ENCODE results near the gene ZC3H8. TPM values are rescaled to one million over a fixed set of nuclear protein-coding genes. Genes with fewer than 3 reads are reported as not detected.

ZC3H8 gene
- total and polyA plus RNA-seq, 4 experiments from 2014 or later = 8.4 to 18.9 (median 17.6) TPM

GRCh38 chr2:112275887-112276773, 21.3 kb upstream of the ZC3H8 start:
- H3K4me3 ChIP-seq (ENCODE audit: low read length in 2 of 2) = peak overlapping the region; percentile 90 to 97
- peak overlapping the region; percentile 97 to 100 (median 99) for H3K27ac Mint-ChIP-seq
- H3K4me1 Mint-ChIP-seq = peaks cover 16 to 54% (median 25%) of the 10 kb centered on the region in 4 donors
- peaks cover 28% of the 10 kb centered on the region for H3K4me1 ChIP-seq (ENCODE audit: insufficient read depth, low read length)
- peak overlapping the region; percentile 91 to 97 (median 94) for H3K4me3 Mint-ChIP-seq
- H3K36me3 Mint-ChIP-seq = peaks cover 0 to 10% of the 10 kb centered on the region in 2 donors
- CTCF ChIA-PET (ENCODE audit: partially characterized antibody) = no interaction called here
- H3K27me3 Mint-ChIP-seq = no peaks in the 10 kb centered on the region
- H3K27ac ChIP-seq (ENCODE audit: low read depth, low read length) = peak overlapping the region; percentile 100
- H3K9me3 Mint-ChIP-seq = no peaks in the 10 kb centered on the region
- peak; percentile 77 to 91 (median 82) for DNase-seq
- H3K27me3 ChIP-seq (ENCODE audit: insufficient read depth, low read length) = no peaks in the 10 kb centered on the region
- POLR2A ChIA-PET (ENCODE audit: partially characterized antibody) = interaction anchor here (2.0 kb wide), 1 partner anchor 22 kb away, joined by 9 read pairs; the partner anchor contains the start of gene ZC3H8
- intact Hi-C loops (cut with micrococcal nuclease) = loop anchor here (1.0 to 5.0 kb wide), 5 partner anchors 17 to 394 kb away; partner anchors contain the start of genes ANAPC1 and TMEM87B
- H3K36me3 ChIP-seq (ENCODE audit: insufficient read depth, low read length) = no peaks in the 10 kb centered on the region
- no peaks in the 10 kb centered on the region for H3K9me3 ChIP-seq (ENCODE audit: control insufficient read depth in 1 of 2, low read length in 2 of 2)

DNA sequence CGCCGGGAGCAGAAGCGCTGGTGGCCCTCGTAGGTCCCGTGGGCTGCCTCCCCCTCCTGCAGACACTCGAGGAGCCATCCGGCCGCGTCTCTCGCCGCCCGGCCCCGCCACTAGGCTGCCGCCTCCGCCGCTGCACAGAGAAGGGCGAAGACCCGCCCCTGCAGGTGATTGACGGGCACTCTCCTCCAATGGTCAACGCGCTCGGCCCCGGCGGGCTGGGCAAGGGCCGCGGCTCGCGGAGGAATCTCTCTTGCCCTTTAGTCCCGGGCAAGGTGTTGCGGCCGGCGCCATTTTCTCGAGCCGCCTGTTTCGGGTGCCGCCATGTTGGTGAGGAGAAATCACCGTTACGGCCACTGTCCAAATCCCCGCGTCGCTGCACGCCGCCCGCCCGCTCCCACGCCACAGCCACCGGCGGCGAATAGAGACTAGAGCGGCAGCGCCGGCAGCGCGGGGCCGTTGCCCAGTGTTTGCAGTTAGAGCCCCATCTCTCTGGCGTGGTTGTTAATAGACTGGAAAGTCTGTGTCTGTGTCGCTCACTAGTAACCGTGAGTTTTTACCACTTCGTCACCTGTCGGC, 20.6 kb upstream of the ZC3H8 start, which contains the start of gene ZC3H6:
Gene ZC3H6 (plus strand): TSS at position 287 of the 576 bp plus-strand sequence. CDS start 398 bp downstream, outside the sequence.
- H3K4me1 Mint-ChIP-seq = peaks cover 11 to 46% (median 19%) of the 10 kb centered on the region in 4 donors
- no peaks in the 10 kb centered on the region for H3K9me3 Mint-ChIP-seq
- H3K9me3 ChIP-seq (ENCODE audit: control insufficient read depth in 1 of 2, low read length in 2 of 2) = no peaks in the 10 kb centered on the region
- peak within 1 kb of the TSS; percentile 97 to 100 (median 99) for H3K27ac Mint-ChIP-seq
- peaks cover 28% of the 10 kb centered on the region for H3K4me1 ChIP-seq (ENCODE audit: insufficient read depth, low read length)
- H3K27ac ChIP-seq (ENCODE audit: low read depth, low read length) = peak within 1 kb of the TSS; percentile 100
- DNase-seq = peak; percentile 97 to 100 (median 99)
- no peaks in the 10 kb centered on the region for H3K27me3 Mint-ChIP-seq
- POLR2A ChIA-PET (ENCODE audit: partially characterized antibody) = interaction anchor here (0.9 to 2.7 kb wide), 9 partner anchors 12 to 352 kb away, joined by 3 to 27 read pairs (median 6); partner anchors contain the start of genes CHCHD5 and ZC3H8
- H3K4me3 Mint-ChIP-seq = peak within 1 kb of the TSS; percentile 91 to 97 (median 94)
- CTCF ChIA-PET (ENCODE audit: partially characterized antibody) = interaction anchor here (2.2 kb wide), 1 partner anchor 15 kb away, joined by 14 read pairs; no protein-coding TSS in a partner anchor
- H3K4me3 ChIP-seq (ENCODE audit: low read length in 2 of 2) = peak within 1 kb of the TSS; percentile 90 to 97
- intact Hi-C loops (cut with micrococcal nuclease) = loop anchor here (1.0 to 5.0 kb wide), 3 partner anchors 16 to 393 kb away; partner anchors contain the start of gene ANAPC1
- no peaks in the 10 kb centered on the region for H3K36me3 ChIP-seq (ENCODE audit: insufficient read depth, low read length)
- H3K27me3 ChIP-seq (ENCODE audit: insufficient read depth, low read length) = no peaks in the 10 kb centered on the region
- peaks cover 0 to 10% of the 10 kb centered on the region in 2 donors for H3K36me3 Mint-ChIP-seq

DNA sequence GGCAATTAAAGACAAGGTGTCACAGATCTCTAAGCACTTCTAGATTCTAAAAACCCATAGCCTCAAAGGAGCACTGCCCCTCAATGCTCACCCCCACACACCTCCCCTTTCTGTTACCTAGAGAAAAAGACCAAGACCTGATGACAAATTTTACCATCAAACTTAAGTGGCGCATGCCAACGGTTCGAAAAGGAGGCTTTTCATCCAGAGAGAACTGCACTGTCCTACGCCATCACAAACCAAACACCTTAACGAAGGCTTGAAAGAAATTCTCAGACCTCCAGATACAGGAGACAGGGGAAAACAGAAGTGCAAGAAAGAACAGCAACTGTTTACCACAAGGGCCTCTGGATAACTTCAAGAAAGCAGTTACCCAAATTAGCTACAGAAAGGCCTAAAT, 18.5 kb upstream of the ZC3H8 start:
- intact Hi-C loops (cut with micrococcal nuclease) = no loop called here
- Histone ChIP-seq H3K27ac (ENCODE audit: low read depth, low read length) (no peak overlapping the region), H3K4me3 (ENCODE audit: low read length in 2 of 2) (no peak overlapping the region), H3K27me3 (ENCODE audit: insufficient read depth, low read length) (no peaks in the 10 kb centered on the region), H3K9me3 (ENCODE audit: control insufficient read depth in 1 of 2, low read length in 2 of 2) (no peaks in the 10 kb centered on the region), H3K4me1 (ENCODE audit: insufficient read depth, low read length) (peaks cover 24% of the 10 kb centered on the region), H3K36me3 (ENCODE audit: insufficient read depth, low read length) (no peaks in the 10 kb centered on the region)
- Mint-ChIP-seq H3K4me3 (peak overlapping the region in 4 of 8 donors; percentile 1 to 55 (median 10)), H3K4me1 (peaks cover 6 to 32% (median 14%) of the 10 kb centered on the region in 4 donors), H3K27ac (peak overlapping the region in 4 of 7 donors; percentile 53 to 100 (median 70)), H3K9me3 (peaks cover 0 to 4% (median 2%) of the 10 kb centered on the region in 8 donors), H3K27me3 (no peaks in the 10 kb centered on the region), H3K36me3 (peaks cover 0 to 8% of the 10 kb centered on the region in 2 donors)
- ChIA-PET CTCF (ENCODE audit: partially characterized antibody) (interaction anchor here (0.8 to 2.2 kb wide), 5 partner anchors 8 to 152 kb away, joined by 3 to 14 read pairs (median 5); partner anchors contain the start of gene ZC3H8), POLR2A (ENCODE audit: partially characterized antibody) (interaction anchor here (2.7 kb wide), 1 partner anchor 13 kb away, joined by 27 read pairs; no protein-coding TSS in a partner anchor)
- no peak for DNase-seq

DNA sequence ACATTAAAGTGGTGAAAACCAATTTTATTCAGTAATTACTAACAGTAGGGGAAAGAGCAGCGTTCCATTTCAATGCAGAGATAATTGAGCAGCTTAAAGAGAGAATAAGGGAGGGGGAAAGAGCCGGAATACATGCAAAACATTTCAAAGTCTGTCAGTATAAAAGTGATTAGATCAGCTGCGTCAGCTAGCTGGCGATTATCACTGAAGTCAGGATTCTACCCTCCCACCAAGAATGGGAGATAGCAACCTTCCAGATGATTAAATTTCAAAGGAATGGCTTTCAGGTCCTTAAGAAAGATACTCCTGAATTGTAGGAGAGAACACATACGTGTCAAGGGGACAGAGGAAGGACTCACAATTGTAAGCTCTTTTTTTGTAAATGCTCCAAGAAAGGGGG, 17.8 kb upstream of the ZC3H8 start:
- intact Hi-C loops (cut with micrococcal nuclease) = no loop called here
- H3K9me3 ChIP-seq (ENCODE audit: control insufficient read depth in 1 of 2, low read length in 2 of 2) = no peaks in the 10 kb centered on the region
- peak overlapping the region in 2 of 8 donors; percentile 4 to 32 for H3K4me3 Mint-ChIP-seq

DNA sequence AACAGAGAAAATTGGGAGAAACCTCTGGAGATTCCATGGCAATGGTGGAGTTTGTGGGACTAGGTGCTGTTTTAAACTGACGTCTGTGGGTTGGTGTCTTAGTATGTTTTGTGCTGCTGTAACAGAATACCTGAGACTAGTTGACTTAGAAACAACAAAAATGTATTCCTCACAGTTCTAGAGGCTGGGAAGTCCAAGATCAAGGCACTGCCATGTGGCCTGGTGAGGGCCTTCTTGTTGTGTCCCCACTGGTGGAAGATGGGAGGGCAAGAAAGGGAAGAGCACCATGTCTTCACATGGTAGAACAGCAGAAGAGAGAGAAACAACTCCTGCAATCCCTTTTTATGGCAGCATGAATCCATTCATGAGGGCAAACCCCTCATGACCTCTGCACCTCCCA, 13.7 kb upstream of the ZC3H8 start:
- intact Hi-C loops (cut with micrococcal nuclease) = no loop called here
- Histone ChIP-seq H3K27ac (ENCODE audit: low read depth, low read length) (no peak overlapping the region), H3K4me1 (ENCODE audit: insufficient read depth, low read length) (no peaks in the 10 kb centered on the region), H3K27me3 (ENCODE audit: insufficient read depth, low read length) (no peaks in the 10 kb centered on the region), H3K4me3 (ENCODE audit: low read length in 2 of 2) (no peak overlapping the region), H3K9me3 (ENCODE audit: control insufficient read depth in 1 of 2, low read length in 2 of 2) (no peaks in the 10 kb centered on the region), H3K36me3 (ENCODE audit: insufficient read depth, low read length) (no peaks in the 10 kb centered on the region)
- Mint-ChIP-seq H3K4me3 (no peak overlapping the region), H3K36me3 (no peaks in the 10 kb centered on the region), H3K27me3 (no peaks in the 10 kb centered on the region), H3K9me3 (peaks cover 0 to 8% (median 2%) of the 10 kb centered on the region in 8 donors), H3K27ac (no peak overlapping the region), H3K4me1 (peaks cover 0 to 5% (median 0%) of the 10 kb centered on the region in 4 donors)
- POLR2A ChIA-PET (ENCODE audit: partially characterized antibody) = no interaction called here
- CTCF ChIA-PET (ENCODE audit: partially characterized antibody) = interaction anchor here (1.2 kb wide), 1 partner anchor 9 kb away, joined by 3 read pairs; no protein-coding TSS in a partner anchor
- DNase-seq = no peak

More for the DNA sequence above, 17.8 kb upstream of the ZC3H8 start:
- peak overlapping the region in 2 of 7 donors; percentile 10 to 100 for H3K27ac Mint-ChIP-seq
- Histone ChIP-seq H3K36me3 (ENCODE audit: insufficient read depth, low read length) (no peaks in the 10 kb centered on the region), H3K27ac (ENCODE audit: low read depth, low read length) (no peak overlapping the region), H3K4me1 (ENCODE audit: insufficient read depth, low read length) (peaks cover 18% of the 10 kb centered on the region), H3K4me3 (ENCODE audit: low read length in 2 of 2) (no peak overlapping the region), H3K27me3 (ENCODE audit: insufficient read depth, low read length) (no peaks in the 10 kb centered on the region)
- POLR2A ChIA-PET (ENCODE audit: partially characterized antibody) = interaction anchor here (0.6 to 2.7 kb wide), 3 partner anchors 13 to 29 kb away, joined by 3 to 27 read pairs (median 3); no protein-coding TSS in a partner anchor
- peaks cover 0 to 8% (median 2%) of the 10 kb centered on the region in 8 donors for H3K9me3 Mint-ChIP-seq
- no peak for DNase-seq
- CTCF ChIA-PET (ENCODE audit: partially characterized antibody) = no interaction called here
- no peaks in the 10 kb centered on the region for H3K27me3 Mint-ChIP-seq
- peaks cover 0 to 8% of the 10 kb centered on the region in 2 donors for H3K36me3 Mint-ChIP-seq
- H3K4me1 Mint-ChIP-seq = peaks cover 6 to 27% (median 9%) of the 10 kb centered on the region in 4 donors

- H3K9me3 Mint-ChIP-seq = peaks cover 0 to 7% (median 0%) of the 10 kb centered on the region in 8 donors
- CTCF ChIA-PET (ENCODE audit: partially characterized antibody) = no interaction called here
- H3K27ac Mint-ChIP-seq = no peak overlapping the region
These were observed 8.0 kb upstream of the ZC3H8 start for GRCh38 chr2:112262876-112263275.

More at GRCh38 chr2:112262876-112263275, 8.0 kb upstream of the ZC3H8 start:
- Histone ChIP-seq H3K27ac (ENCODE audit: low read depth, low read length) (no peak overlapping the region), H3K36me3 (ENCODE audit: insufficient read depth, low read length) (no peaks in the 10 kb centered on the region), H3K4me1 (ENCODE audit: insufficient read depth, low read length) (peaks cover 6% of the 10 kb centered on the region), H3K4me3 (ENCODE audit: low read length in 2 of 2) (no peak overlapping the region), H3K27me3 (ENCODE audit: insufficient read depth, low read length) (no peaks in the 10 kb centered on the region), H3K9me3 (ENCODE audit: control insufficient read depth in 1 of 2, low read length in 2 of 2) (no peaks in the 10 kb centered on the region)
- intact Hi-C loops (cut with micrococcal nuclease) = no loop called here
- DNase-seq = no peak
- Mint-ChIP-seq H3K27me3 (no peaks in the 10 kb centered on the region), H3K36me3 (no peaks in the 10 kb centered on the region), H3K4me3 (no peak overlapping the region), H3K4me1 (peaks cover 5 to 8% (median 6%) of the 10 kb centered on the region in 4 donors)
- POLR2A ChIA-PET (ENCODE audit: partially characterized antibody) = interaction anchor here (2.7 kb wide), 1 partner anchor 12 kb away, joined by 9 read pairs; no protein-coding TSS in a partner anchor
